Measurements from ENCODE around the gene FGF12. TPM values are rescaled to one million over a fixed set of nuclear protein-coding genes. Genes with fewer than 3 reads are reported as not detected.

Gene FGF12
- total RNA-seq, 2 experiments from 2014 or later = 0.06 to 1.7 TPM

DNA sequence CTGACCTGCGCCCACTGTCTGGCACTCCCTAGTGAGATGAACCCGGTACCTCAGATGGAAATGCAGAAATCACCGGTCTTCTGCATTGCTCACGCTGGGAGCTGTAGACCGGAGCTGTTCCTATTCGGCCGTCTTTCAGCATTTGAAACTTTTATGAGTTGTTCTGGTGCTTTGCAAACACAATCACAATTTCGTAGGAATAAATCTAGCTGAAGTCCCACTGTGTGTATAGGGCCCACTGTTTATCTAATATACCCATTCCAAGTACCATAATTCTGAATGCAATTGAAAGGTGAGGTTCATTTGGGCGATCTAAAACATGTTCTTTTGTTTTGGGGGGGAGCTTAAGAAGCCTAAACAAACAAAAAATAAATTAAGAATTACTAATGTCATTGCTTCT lies 572.1 kb downstream of the FGF12 start:
- no peaks in the 10 kb centered on the region for H3K79me2 ChIP-seq (ENCODE audit: insufficient read depth, low read depth, low read length)
- H3K4me3 ChIP-seq (ENCODE audit: low read depth, low read length, poor library complexity, severe bottlenecking) = peak overlapping the region; percentile 63
- no peaks in the 10 kb centered on the region for H3K9me3 ChIP-seq (ENCODE audit: low read length)
- no peak overlapping the region for H3K27ac ChIP-seq (ENCODE audit: low read depth, low read length, poor library complexity, severe bottlenecking)
- H3K36me3 ChIP-seq (ENCODE audit: insufficient read depth, low read length) = no peaks in the 10 kb centered on the region
- POLR2A ChIA-PET = interaction anchor here (0.6 to 1.2 kb wide), 8 partner anchors 8 to 375 kb away, joined by 3 to 5 read pairs (median 3); no protein-coding TSS in a partner anchor
- intact Hi-C loops (cut with micrococcal nuclease; ENCODE audit: unreplicated experiment) = no loop called here
- no peaks in the 10 kb centered on the region for H4K20me1 ChIP-seq (ENCODE audit: insufficient read depth, low read length)
- H3K4me1 ChIP-seq (ENCODE audit: insufficient read depth, low read length, poor library complexity, severe bottlenecking) = peaks cover 16% of the 10 kb centered on the region
- no peaks in the 10 kb centered on the region for H3K9me2 ChIP-seq (ENCODE audit: insufficient read depth, low read length)
- H2AFZ ChIP-seq (ENCODE audit: low read length) = peak overlapping the region; percentile 78; the same call in 1 of the 2 replicates
- CTCF ChIA-PET (ENCODE audit: unreplicated experiment) = no interaction called here
- TF ChIP-seq, protein P1, sequence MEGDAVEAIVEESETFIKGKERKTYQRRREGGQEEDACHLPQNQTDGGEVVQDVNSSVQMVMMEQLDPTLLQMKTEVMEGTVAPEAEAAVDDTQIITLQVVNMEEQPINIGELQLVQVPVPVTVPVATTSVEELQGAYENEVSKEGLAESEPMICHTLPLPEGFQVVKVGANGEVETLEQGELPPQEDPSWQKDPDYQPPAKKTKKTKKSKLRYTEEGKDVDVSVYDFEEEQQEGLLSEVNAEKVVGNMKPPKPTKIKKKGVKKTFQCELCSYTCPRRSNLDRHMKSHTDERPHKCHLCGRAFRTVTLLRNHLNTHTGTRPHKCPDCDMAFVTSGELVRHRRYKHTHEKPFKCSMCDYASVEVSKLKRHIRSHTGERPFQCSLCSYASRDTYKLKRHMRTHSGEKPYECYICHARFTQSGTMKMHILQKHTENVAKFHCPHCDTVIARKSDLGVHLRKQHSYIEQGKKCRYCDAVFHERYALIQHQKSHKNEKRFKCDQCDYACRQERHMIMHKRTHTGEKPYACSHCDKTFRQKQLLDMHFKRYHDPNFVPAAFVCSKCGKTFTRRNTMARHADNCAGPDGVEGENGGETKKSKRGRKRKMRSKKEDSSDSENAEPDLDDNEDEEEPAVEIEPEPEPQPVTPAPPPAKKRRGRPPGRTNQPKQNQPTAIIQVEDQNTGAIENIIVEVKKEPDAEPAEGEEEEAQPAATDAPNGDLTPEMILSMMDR (conservative IDR thresholded peaks at IDR 0.05; ENCODE audit: low read length) = no peak
- no peak for TF ChIP-seq EZH2phosphoT487 (IDR thresholded peaks at IDR 0.05; ENCODE audit: borderline replicate concordance, low read depth, low read length)
- BruUV-seq (replicated peaks) = no TSS peak
- DNase-seq (ENCODE audit: low spot score) = no peak
- peak overlapping the region; percentile 67 for H3K4me2 ChIP-seq (ENCODE audit: low read length)

DNA sequence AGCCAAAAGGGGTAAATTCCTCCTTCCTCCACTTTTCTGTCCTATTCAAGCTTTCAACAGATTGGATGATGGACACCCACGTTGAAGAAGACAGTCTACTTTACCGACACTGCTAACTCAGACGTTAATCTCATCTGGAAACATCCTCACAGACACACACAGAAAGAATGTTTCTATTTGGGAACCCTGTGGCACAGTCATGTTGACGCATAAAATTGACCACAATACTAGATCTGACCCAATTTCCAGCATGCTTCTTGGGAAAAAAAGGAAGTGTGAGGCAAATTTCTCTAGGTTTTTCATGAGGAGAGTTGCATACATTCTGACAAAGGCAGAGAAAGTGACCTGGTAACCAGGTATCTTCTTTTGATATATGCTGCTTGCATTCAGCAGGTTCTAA lies 594.1 kb downstream of the FGF12 start:
- H3K4me3 ChIP-seq (ENCODE audit: low read depth, low read length, poor library complexity, severe bottlenecking) = no peak overlapping the region
- ChIA-PET POLR2A (interaction anchor here (0.6 to 2.0 kb wide), 4 partner anchors 11 to 238 kb away, joined by 3 to 8 read pairs (median 4); no protein-coding TSS in a partner anchor), CTCF (ENCODE audit: unreplicated experiment) (no interaction called here)
- no peak for DNase-seq (ENCODE audit: low spot score)
- H3K79me2 ChIP-seq (ENCODE audit: insufficient read depth, low read depth, low read length) = no peaks in the 10 kb centered on the region
- TF ChIP-seq, protein P1 (conservative IDR thresholded peaks at IDR 0.05; ENCODE audit: low read length) = no peak
- H3K4me1 ChIP-seq (ENCODE audit: insufficient read depth, low read length, poor library complexity, severe bottlenecking) = peaks cover 41% of the 10 kb centered on the region
- no TSS peak for BruUV-seq (replicated peaks)
- no peaks in the 10 kb centered on the region for H3K9me2 ChIP-seq (ENCODE audit: insufficient read depth, low read length)
- intact Hi-C loops (cut with micrococcal nuclease; ENCODE audit: unreplicated experiment) = no loop called here
- H3K4me2 ChIP-seq (ENCODE audit: low read length) = no peak overlapping the region
- H4K20me1 ChIP-seq (ENCODE audit: insufficient read depth, low read length) = no peaks in the 10 kb centered on the region
- H3K36me3 ChIP-seq (ENCODE audit: insufficient read depth, low read length) = peaks cover 5% of the 10 kb centered on the region; the same call in 1 of the 2 replicates
- peaks cover 11% of the 10 kb centered on the region; the same call in 1 of the 2 replicates for H3K9me3 ChIP-seq (ENCODE audit: low read length)
- no peak overlapping the region for H3K27ac ChIP-seq (ENCODE audit: low read depth, low read length, poor library complexity, severe bottlenecking)
- no peak overlapping the region; the same call in 1 of the 2 replicates for H2AFZ ChIP-seq (ENCODE audit: low read length)

DNA sequence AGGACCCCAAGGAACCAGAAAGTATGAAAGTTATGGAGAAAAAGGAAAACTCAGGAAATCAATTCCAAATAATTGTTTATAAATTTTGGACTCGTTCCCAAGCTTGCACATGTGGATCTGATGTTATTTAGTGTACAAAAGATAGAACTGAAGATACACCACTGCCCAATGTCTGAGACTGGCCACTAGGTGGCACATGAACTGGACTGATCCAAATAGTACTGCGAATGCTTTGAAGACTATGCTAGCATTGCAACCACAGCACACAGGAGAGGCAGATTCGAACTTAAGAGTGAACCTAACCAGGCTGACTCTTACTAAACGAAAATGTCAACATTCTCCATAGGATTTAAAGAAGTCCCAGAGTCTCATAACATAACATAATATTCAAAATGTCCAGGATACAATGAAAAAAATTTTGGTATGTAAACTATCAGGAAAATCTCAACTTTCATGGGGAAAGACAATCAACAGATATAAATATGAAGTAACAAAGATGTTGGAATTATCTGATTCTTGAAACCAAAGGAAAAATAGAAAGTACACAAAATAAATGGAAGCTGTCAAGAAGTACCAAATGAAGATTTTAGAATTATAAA lies 596.7 kb downstream of the FGF12 start:
- Histone ChIP-seq H3K27ac (ENCODE audit: low read depth, low read length, poor library complexity, severe bottlenecking) (peak overlapping the region; percentile 40), H2AFZ (ENCODE audit: low read length) (peak overlapping the region; percentile 55; the same call in 1 of the 2 replicates), H3K4me3 (ENCODE audit: low read depth, low read length, poor library complexity, severe bottlenecking) (no peak overlapping the region), H3K9me3 (ENCODE audit: low read length) (peaks cover 11% of the 10 kb centered on the region; the same call in 1 of the 2 replicates), H4K20me1 (ENCODE audit: insufficient read depth, low read length) (no peaks in the 10 kb centered on the region), H3K4me1 (ENCODE audit: insufficient read depth, low read length, poor library complexity, severe bottlenecking) (peaks cover 42% of the 10 kb centered on the region), H3K79me2 (ENCODE audit: insufficient read depth, low read depth, low read length) (no peaks in the 10 kb centered on the region), H3K4me2 (ENCODE audit: low read length) (no peak overlapping the region), H3K36me3 (ENCODE audit: insufficient read depth, low read length) (peaks cover 5% of the 10 kb centered on the region; the same call in 1 of the 2 replicates), H3K9me2 (ENCODE audit: insufficient read depth, low read length) (no peaks in the 10 kb centered on the region)
- CTCF ChIA-PET (ENCODE audit: unreplicated experiment) = interaction anchor here (0.6 kb wide), 2 partner anchors 10 to 81 kb away, joined by 3 read pairs; no protein-coding TSS in a partner anchor
- intact Hi-C loops (cut with micrococcal nuclease; ENCODE audit: unreplicated experiment) = loop anchor here (1.0 to 2.0 kb wide), 4 partner anchors 82 to 314 kb away; no protein-coding TSS in a partner anchor
- TF ChIP-seq EZH2phosphoT487 (IDR thresholded peaks at IDR 0.05; ENCODE audit: borderline replicate concordance, low read depth, low read length) = no peak
- TF ChIP-seq, protein P1 (conservative IDR thresholded peaks at IDR 0.05; ENCODE audit: low read length) = peak; percentile 96
- no TSS peak for BruUV-seq (replicated peaks)
- peak; percentile 83 for DNase-seq (ENCODE audit: low spot score)
- POLR2A ChIA-PET = interaction anchor here (0.8 to 1.7 kb wide), 3 partner anchors 9 to 30 kb away, joined by 3 to 4 read pairs (median 3); no protein-coding TSS in a partner anchor

All from OCI-LY7 (cell line).